ENCODE results near the gene ADAMTSL3.

The ADAMTSL3 gene

GRCh38 chr15:83999396-84000135 is 345.6 kb downstream of the ADAMTSL3 start:
- no peaks in the 10 kb centered on the region for H3K27me3 Mint-ChIP-seq
- no peak overlapping the region for H3K4me3 Mint-ChIP-seq
- no peaks in the 10 kb centered on the region for H3K4me1 Mint-ChIP-seq (ENCODE audit: low read depth)
- no peaks in the 10 kb centered on the region for H3K36me3 Mint-ChIP-seq (ENCODE audit: low read depth)
- H3K27ac Mint-ChIP-seq: no peak overlapping the region
- H3K9me3 Mint-ChIP-seq: no peaks in the 10 kb centered on the region

- Mint-ChIP-seq H3K27ac (no peak overlapping the region), H3K27me3 (no peaks in the 10 kb centered on the region), H3K9me3 (no peaks in the 10 kb centered on the region)
Observed at GRCh38 chr15:84001037-84001436, 347.1 kb downstream of the ADAMTSL3 start.

GRCh38 chr15:84001655-84002054 is 347.7 kb downstream of the ADAMTSL3 start:
- Mint-ChIP-seq H3K4me3 (no peak overlapping the region), H3K27me3 (peaks cover 1% of the 10 kb centered on the region), H3K9me3 (no peaks in the 10 kb centered on the region), H3K4me1 (ENCODE audit: low read depth) (no peaks in the 10 kb centered on the region), H3K27ac (no peak overlapping the region), H3K36me3 (ENCODE audit: low read depth) (no peaks in the 10 kb centered on the region)

More at GRCh38 chr15:84001037-84001436, 347.1 kb downstream of the ADAMTSL3 start:
- H3K4me1 Mint-ChIP-seq (ENCODE audit: low read depth): no peaks in the 10 kb centered on the region
- no peaks in the 10 kb centered on the region for H3K36me3 Mint-ChIP-seq (ENCODE audit: low read depth)
- H3K4me3 Mint-ChIP-seq: no peak overlapping the region

GRCh38 chr15:84003791-84004503 is 350.0 kb downstream of the ADAMTSL3 start:
- Mint-ChIP-seq H3K4me1 (ENCODE audit: low read depth) (no peaks in the 10 kb centered on the region), H3K9me3 (peaks cover 6% of the 10 kb centered on the region), H3K27me3 (peaks cover 3% of the 10 kb centered on the region)

GRCh38 chr15:84006421-84006820 is 352.5 kb downstream of the ADAMTSL3 start:
- Mint-ChIP-seq H3K27me3 (peaks cover 5% of the 10 kb centered on the region), H3K36me3 (ENCODE audit: low read depth) (no peaks in the 10 kb centered on the region), H3K9me3 (peaks cover 6% of the 10 kb centered on the region), H3K4me3 (no peak overlapping the region), H3K4me1 (ENCODE audit: low read depth) (no peaks in the 10 kb centered on the region), H3K27ac (no peak overlapping the region)

More at GRCh38 chr15:84003791-84004503, 350.0 kb downstream of the ADAMTSL3 start:
- no peak overlapping the region for H3K27ac Mint-ChIP-seq
- H3K4me3 Mint-ChIP-seq: no peak overlapping the region
- no peaks in the 10 kb centered on the region for H3K36me3 Mint-ChIP-seq (ENCODE audit: low read depth)

- peaks cover 6% of the 10 kb centered on the region for H3K27me3 Mint-ChIP-seq
- H3K9me3 Mint-ChIP-seq: peaks cover 6% of the 10 kb centered on the region
- no peaks in the 10 kb centered on the region for H3K4me1 Mint-ChIP-seq (ENCODE audit: low read depth)
- H3K4me3 Mint-ChIP-seq: no peak overlapping the region
- no peak overlapping the region for H3K27ac Mint-ChIP-seq
- H3K36me3 Mint-ChIP-seq (ENCODE audit: low read depth): no peaks in the 10 kb centered on the region
Observed at GRCh38 chr15:84009616-84010015, 355.7 kb downstream of the ADAMTSL3 start.

- Mint-ChIP-seq H3K9me3 (peaks cover 6% of the 10 kb centered on the region), H3K27me3 (peaks cover 6% of the 10 kb centered on the region), H3K4me1 (ENCODE audit: low read depth) (no peaks in the 10 kb centered on the region), H3K4me3 (no peak overlapping the region), H3K27ac (no peak overlapping the region), H3K36me3 (ENCODE audit: low read depth) (no peaks in the 10 kb centered on the region)
Observed at GRCh38 chr15:84010246-84010645, 356.3 kb downstream of the ADAMTSL3 start.

GRCh38 chr15:84016371-84016770 is 362.4 kb downstream of the ADAMTSL3 start:
- Mint-ChIP-seq H3K4me3 (no peak overlapping the region), H3K36me3 (ENCODE audit: low read depth) (no peaks in the 10 kb centered on the region), H3K27ac (no peak overlapping the region), H3K4me1 (ENCODE audit: low read depth) (no peaks in the 10 kb centered on the region), H3K9me3 (no peaks in the 10 kb centered on the region), H3K27me3 (peaks cover 15% of the 10 kb centered on the region)

- Mint-ChIP-seq H3K27me3 (peaks cover 6% of the 10 kb centered on the region), H3K4me1 (ENCODE audit: low read depth) (no peaks in the 10 kb centered on the region), H3K36me3 (ENCODE audit: low read depth) (no peaks in the 10 kb centered on the region), H3K9me3 (no peaks in the 10 kb centered on the region), H3K4me3 (no peak overlapping the region), H3K27ac (no peak overlapping the region)
Observed at GRCh38 chr15:84022516-84022915, 368.6 kb downstream of the ADAMTSL3 start.

GRCh38 chr15:84023636-84024035 is 369.7 kb downstream of the ADAMTSL3 start:
- H3K9me3 Mint-ChIP-seq: no peaks in the 10 kb centered on the region
- H3K4me1 Mint-ChIP-seq (ENCODE audit: low read depth): no peaks in the 10 kb centered on the region

GRCh38 chr15:84033793-84034553 is 380.1 kb downstream of the ADAMTSL3 start:
- Mint-ChIP-seq H3K27me3 (peaks cover 20% of the 10 kb centered on the region), H3K4me1 (ENCODE audit: low read depth) (no peaks in the 10 kb centered on the region), H3K27ac (no peak overlapping the region), H3K4me3 (no peak overlapping the region), H3K9me3 (peaks cover 5% of the 10 kb centered on the region), H3K36me3 (ENCODE audit: low read depth) (no peaks in the 10 kb centered on the region)

More at GRCh38 chr15:84023636-84024035, 369.7 kb downstream of the ADAMTSL3 start:
- H3K4me3 Mint-ChIP-seq: no peak overlapping the region
- H3K36me3 Mint-ChIP-seq (ENCODE audit: low read depth): no peaks in the 10 kb centered on the region
- no peak overlapping the region for H3K27ac Mint-ChIP-seq
- H3K27me3 Mint-ChIP-seq: peaks cover 4% of the 10 kb centered on the region

- Mint-ChIP-seq H3K9me3 (no peaks in the 10 kb centered on the region), H3K36me3 (ENCODE audit: low read depth) (no peaks in the 10 kb centered on the region), H3K4me3 (no peak overlapping the region), H3K27ac (no peak overlapping the region), H3K27me3 (peaks cover 23% of the 10 kb centered on the region), H3K4me1 (ENCODE audit: low read depth) (no peaks in the 10 kb centered on the region)
Observed at GRCh38 chr15:84034578-84035398, 380.9 kb downstream of the ADAMTSL3 start.

GRCh38 chr15:84035399-84035766 is 381.5 kb downstream of the ADAMTSL3 start:
- H3K27me3 Mint-ChIP-seq: peaks cover 23% of the 10 kb centered on the region
- H3K27ac Mint-ChIP-seq: no peak overlapping the region
- H3K9me3 Mint-ChIP-seq: no peaks in the 10 kb centered on the region
- H3K4me3 Mint-ChIP-seq: no peak overlapping the region
- no peaks in the 10 kb centered on the region for H3K4me1 Mint-ChIP-seq (ENCODE audit: low read depth)
- H3K36me3 Mint-ChIP-seq (ENCODE audit: low read depth): no peaks in the 10 kb centered on the region

GRCh38 chr15:84037301-84037700 is 383.4 kb downstream of the ADAMTSL3 start:
- Mint-ChIP-seq H3K9me3 (no peaks in the 10 kb centered on the region), H3K4me3 (no peak overlapping the region), H3K36me3 (ENCODE audit: low read depth) (no peaks in the 10 kb centered on the region), H3K27me3 (peaks cover 30% of the 10 kb centered on the region), H3K4me1 (ENCODE audit: low read depth) (no peaks in the 10 kb centered on the region), H3K27ac (no peak overlapping the region)

All from stimulated activated naive CD8-positive, alpha-beta T cell treated with anti-CD3 and anti-CD28 coated beads, Interleukin-15, Interleukin-2, amounts not matched to agents 100 ng/mL and 50 ng/mL, for 24 hours (primary cell).